H1 (cell line): ENCODE measurements around the gene MAN1A2. TPM values are rescaled to one million over a fixed set of nuclear protein-coding genes. Genes with fewer than 3 reads are reported as not detected.

Source experiments
- CHD7 ChIP-seq: fragments of 300-600 bp; sonication (generic); IDR thresholded peaks from 2 replicates; pipeline ENCODE4 v1.7.1; 2012; ENCODE audit warnings: low read length, moderate library complexity, mild to moderate bottlenecking, inconsistent platforms; ENCODE audit not compliant: insufficient replicate concordance
- JUN ChIP-seq: IDR thresholded peaks from 2 replicates; pipeline ENCODE4 v1.6.1; 2011; ENCODE audit warnings: low read depth, mild to moderate bottlenecking, improper control_type of control experiment, low read length
- KDM1A ChIP-seq: fragments of 200-600, 300-600 bp; sonication (generic); IDR thresholded peaks from 2 replicates; pipeline ENCODE4 v1.7.1; 2016; ENCODE audit warnings: mild to moderate bottlenecking, low read length, borderline replicate concordance
- PHF8 ChIP-seq: fragments of 200-600 bp; sonication (generic); conservative IDR thresholded peaks from 2 replicates; pipeline ENCODE4 v1.7.1; 2012; ENCODE audit warnings: low read depth, mild to moderate bottlenecking, inconsistent platforms, low read length, moderate library complexity
- RNF2 ChIP-seq: fragments of 200-900, 300-1000 bp; sonication (generic); IDR thresholded peaks from 2 replicates; pipeline ENCODE4 v1.7.1; 2016; ENCODE audit warnings: borderline replicate concordance, low read depth, mild to moderate bottlenecking, antibody characterized with exemption, low read length; ENCODE audit not compliant: poor library complexity, severe bottlenecking; ENCODE audit errors: missing control alignments
- SP4 ChIP-seq: IDR thresholded peaks from 2 replicates; pipeline ENCODE4 v1.6.1; 2012; ENCODE audit warnings: low read length, inconsistent platforms
- TAF1 ChIP-seq: IDR thresholded peaks from 2 replicates; pipeline ENCODE4 v1.6.1; 2011; ENCODE audit warnings: mild to moderate bottlenecking, low read depth, low read length
- TAF7 ChIP-seq: optimal IDR thresholded peaks from 2 replicates; pipeline ENCODE3; 2011; ENCODE audit warnings: low read depth, mild to moderate bottlenecking, inconsistent platforms, low read length, moderate library complexity, borderline replicate concordance
- polyA plus RNA-seq, 7 experiments: library from polyadenylated mRNA; depleted of rRNA in 3 of 7; stranded (reverse) in 5 of 7; unstranded in 2 of 7; fragments of >200 nt in 5 of 7; fragments of 200-250 nt in 2 of 7; gene quantifications; 1 replicate in 5 of 7; 2 replicates in 1 of 7; 4 replicates in 1 of 7; pipeline versions ENCODE4 v1.2.1 to v1.2.3, GENCODE V29; 2011 to 2013; ENCODE audit warnings: missing spikeins in 2 of 7, mixed read lengths in 2 of 7
- total RNA-seq: library from RNA; stranded (reverse); fragmentation: NEBNext Ultra II Directional; extraction: Animal tissue kit (Norgen Biotek cat#: 25700); gene quantifications from 2 replicates; pipeline ENCODE4 v1.2.1, GENCODE V29; 2021

Gene MAN1A2
- total and polyA plus RNA-seq, 2 of the 8 experiments (the other 6 are each of a cell fraction or from before 2014, with no cell fraction given): 5.5 to 18.8 TPM

GRCh38 chr1:117569856-117570255 is 202.6 kb downstream of the MAN1A2 start (continued):
- TF ChIP-seq CHD7: no peak
- no peak for TF ChIP-seq TAF1
- no peak for TF ChIP-seq JUN
- no peak for TF ChIP-seq SP4
- no peak for TF ChIP-seq RNF2
- TF ChIP-seq PHF8: no peak
- no peak for TF ChIP-seq TAF7
- no peak for TF ChIP-seq KDM1A
